ENCODE results near the gene NPW. TPM values are rescaled to one million over a fixed set of nuclear protein-coding genes. Genes with fewer than 3 reads are reported as not detected.

The NPW gene
- total and polyA plus RNA-seq, 12 donors, result 0.39 to 0.54 TPM; not detected in 10

- intact Hi-C loops (cut with DNase I), result loop anchor here in 2 of 10 donors (5.0 kb wide), 1 partner anchor 37 kb away; no protein-coding TSS in a partner anchor
- H3K27ac ChIP-seq, result no peak overlapping the region
- no peaks in the 10 kb centered on the region for H3K9me3 ChIP-seq
- H3K36me3 ChIP-seq, result peaks cover 0 to 97% (median 42%) of the 10 kb centered on the region in 9 donors
- no peak overlapping the region for H3K4me3 ChIP-seq
- no peaks in the 10 kb centered on the region for H3K27me3 ChIP-seq
- peaks cover 0 to 4% (median 0%) of the 10 kb centered on the region in 9 donors for H3K4me1 ChIP-seq
- TF ChIP-seq, protein P1, sequence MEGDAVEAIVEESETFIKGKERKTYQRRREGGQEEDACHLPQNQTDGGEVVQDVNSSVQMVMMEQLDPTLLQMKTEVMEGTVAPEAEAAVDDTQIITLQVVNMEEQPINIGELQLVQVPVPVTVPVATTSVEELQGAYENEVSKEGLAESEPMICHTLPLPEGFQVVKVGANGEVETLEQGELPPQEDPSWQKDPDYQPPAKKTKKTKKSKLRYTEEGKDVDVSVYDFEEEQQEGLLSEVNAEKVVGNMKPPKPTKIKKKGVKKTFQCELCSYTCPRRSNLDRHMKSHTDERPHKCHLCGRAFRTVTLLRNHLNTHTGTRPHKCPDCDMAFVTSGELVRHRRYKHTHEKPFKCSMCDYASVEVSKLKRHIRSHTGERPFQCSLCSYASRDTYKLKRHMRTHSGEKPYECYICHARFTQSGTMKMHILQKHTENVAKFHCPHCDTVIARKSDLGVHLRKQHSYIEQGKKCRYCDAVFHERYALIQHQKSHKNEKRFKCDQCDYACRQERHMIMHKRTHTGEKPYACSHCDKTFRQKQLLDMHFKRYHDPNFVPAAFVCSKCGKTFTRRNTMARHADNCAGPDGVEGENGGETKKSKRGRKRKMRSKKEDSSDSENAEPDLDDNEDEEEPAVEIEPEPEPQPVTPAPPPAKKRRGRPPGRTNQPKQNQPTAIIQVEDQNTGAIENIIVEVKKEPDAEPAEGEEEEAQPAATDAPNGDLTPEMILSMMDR (IDR thresholded peaks at IDR 0.05), result no peak
- 95 to 97% methylated on average over 10 of the region's 10 CpGs for WGBS, 2 donors
- ATAC-seq (no peak), DNase-seq (no peak)
Measured at GRCh38 chr16:2058872-2059271, 39.3 kb downstream of the NPW start.

DNA sequence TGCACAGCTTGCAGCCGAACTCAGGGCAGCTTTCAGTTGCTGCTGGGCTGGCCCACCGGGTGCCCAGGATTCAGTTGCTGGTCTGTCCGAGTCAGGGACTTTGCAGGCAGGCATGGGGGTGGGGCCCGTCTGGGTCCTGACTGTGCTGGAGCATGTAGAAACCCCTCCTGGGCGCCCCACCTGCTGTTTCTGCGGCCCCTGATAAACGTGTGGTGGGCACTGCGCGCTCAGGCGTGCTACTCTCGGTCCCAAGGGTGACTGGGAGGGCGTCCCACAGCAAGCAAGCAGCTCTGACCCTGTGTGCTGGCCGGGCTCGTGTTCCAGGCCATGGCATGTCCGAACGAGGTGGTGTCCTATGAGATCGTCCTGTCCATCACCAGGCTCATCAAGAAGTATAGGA, 40.8 kb downstream of the NPW start:
- WGBS, 2 donors, result 91 to 93% methylated on average over 16 to 17 of the region's 17 CpGs
- Histone ChIP-seq H3K27ac (no peak overlapping the region), H3K9me3 (no peaks in the 10 kb centered on the region), H3K4me3 (no peak overlapping the region), H3K27me3 (no peaks in the 10 kb centered on the region), H3K4me1 (peaks cover 0 to 4% (median 0%) of the 10 kb centered on the region in 9 donors), H3K36me3 (peaks cover 0 to 96% (median 40%) of the 10 kb centered on the region in 9 donors)
- ATAC-seq (no peak), DNase-seq (no peak)
- intact Hi-C loops (cut with DNase I), result loop anchor here in 1 of 10 donors (10.0 kb wide), 1 partner anchor 46 kb away; the partner anchor contains the start of gene NPW
- TF ChIP-seq, protein P1 (IDR thresholded peaks at IDR 0.05), result no peak

GRCh38 chr16:2061023-2061422, 41.4 kb downstream of the NPW start:
- Histone ChIP-seq H3K27ac (no peak overlapping the region), H3K4me3 (no peak overlapping the region), H3K27me3 (no peaks in the 10 kb centered on the region), H3K4me1 (peaks cover 0 to 1% (median 0%) of the 10 kb centered on the region in 9 donors), H3K36me3 (peaks cover 0 to 96% (median 46%) of the 10 kb centered on the region in 9 donors), H3K9me3 (no peaks in the 10 kb centered on the region)
- TF ChIP-seq, protein P1 (IDR thresholded peaks at IDR 0.05), result no peak
- DNase-seq, result no peak
- 93 to 98% methylated on average over 18 of the region's 18 CpGs for WGBS, 2 donors
- intact Hi-C loops (cut with DNase I), result loop anchor here in 1 of 10 donors (10.0 kb wide), 1 partner anchor 46 kb away; the partner anchor contains the start of gene NPW
- ATAC-seq, result no peak

GRCh38 chr16:2061526-2061925, 41.9 kb downstream of the NPW start:
- H3K27me3 ChIP-seq, result no peaks in the 10 kb centered on the region
- TF ChIP-seq, protein P1 (IDR thresholded peaks at IDR 0.05), result no peak
- H3K36me3 ChIP-seq, result peaks cover 0 to 96% (median 50%) of the 10 kb centered on the region in 9 donors
- no peak for DNase-seq
- H3K27ac ChIP-seq, result no peak overlapping the region
- no peak for ATAC-seq
- H3K4me1 ChIP-seq, result no peaks in the 10 kb centered on the region
- no peaks in the 10 kb centered on the region for H3K9me3 ChIP-seq
- WGBS, 2 donors, result 92 to 94% methylated on average over 13 of the region's 13 CpGs
- H3K4me3 ChIP-seq, result no peak overlapping the region
- intact Hi-C loops (cut with DNase I), result loop anchor here in 1 of 10 donors (10.0 kb wide), 1 partner anchor 47 kb away; the partner anchor contains the start of gene NPW
